ENCODE results near the gene RAB33A. TPM values are rescaled to one million over a fixed set of nuclear protein-coding genes. Genes with fewer than 3 reads are reported as not detected.

RAB33A gene
- total RNA-seq, 2 experiments from 2014 or later, result 0.68 to 0.92 TPM

DNA sequence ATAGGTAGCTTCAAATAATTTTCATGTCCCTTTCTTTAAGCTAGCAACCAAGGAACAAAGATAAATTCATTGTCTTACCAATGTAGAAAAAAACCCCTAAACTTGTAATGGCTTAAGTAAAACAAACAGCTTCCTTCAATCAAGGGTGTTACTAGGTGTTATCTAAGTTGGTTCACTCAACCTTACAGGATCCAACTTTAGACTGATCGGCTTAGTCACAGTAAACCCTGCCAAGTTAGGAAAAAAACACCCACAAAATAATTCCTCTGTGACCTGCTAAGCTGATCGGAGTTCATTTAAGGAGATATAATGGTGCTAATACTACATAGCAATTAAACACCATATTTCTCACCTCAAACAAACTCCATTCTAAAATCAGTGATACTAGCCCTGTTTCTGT is 16.2 kb upstream of the RAB33A start:
- no peak overlapping the region for H3K27ac ChIP-seq (ENCODE audit: low read depth, low read length, poor library complexity, severe bottlenecking)
- H3K4me1 ChIP-seq (ENCODE audit: insufficient read depth, low read length, poor library complexity, severe bottlenecking), result no peaks in the 10 kb centered on the region
- ChIA-PET CTCF (ENCODE audit: unreplicated experiment) (no interaction called here), POLR2A (interaction anchor here (0.7 to 1.7 kb wide), 2 partner anchors 10 to 94 kb away, joined by 3 to 5 read pairs; partner anchors contain the start of gene AIFM1)
- H3K36me3 ChIP-seq (ENCODE audit: insufficient read depth, low read length), result peaks cover 34% of the 10 kb centered on the region
- H3K4me2 ChIP-seq (ENCODE audit: low read length), result no peak overlapping the region
- no TSS peak for BruUV-seq (replicated peaks)
- peaks cover 15% of the 10 kb centered on the region; the same call in 1 of the 2 replicates for H3K79me2 ChIP-seq (ENCODE audit: insufficient read depth, low read depth, low read length)
- no peaks in the 10 kb centered on the region for H4K20me1 ChIP-seq (ENCODE audit: insufficient read depth, low read length)
- H3K9me3 ChIP-seq (ENCODE audit: low read length), result no peaks in the 10 kb centered on the region
- no peak for DNase-seq (ENCODE audit: low spot score)
- no peak overlapping the region for H3K4me3 ChIP-seq (ENCODE audit: low read depth, low read length, poor library complexity, severe bottlenecking)
- H3K9me2 ChIP-seq (ENCODE audit: insufficient read depth, low read length), result no peaks in the 10 kb centered on the region
- intact Hi-C loops (cut with micrococcal nuclease; ENCODE audit: unreplicated experiment), result no loop called here
- no peak overlapping the region for H2AFZ ChIP-seq (ENCODE audit: low read length)
- no peak for TF ChIP-seq EZH2phosphoT487 (IDR thresholded peaks at IDR 0.05; ENCODE audit: borderline replicate concordance, low read depth, low read length)
- TF ChIP-seq CTCF (conservative IDR thresholded peaks at IDR 0.05; ENCODE audit: low read length), result no peak

DNA sequence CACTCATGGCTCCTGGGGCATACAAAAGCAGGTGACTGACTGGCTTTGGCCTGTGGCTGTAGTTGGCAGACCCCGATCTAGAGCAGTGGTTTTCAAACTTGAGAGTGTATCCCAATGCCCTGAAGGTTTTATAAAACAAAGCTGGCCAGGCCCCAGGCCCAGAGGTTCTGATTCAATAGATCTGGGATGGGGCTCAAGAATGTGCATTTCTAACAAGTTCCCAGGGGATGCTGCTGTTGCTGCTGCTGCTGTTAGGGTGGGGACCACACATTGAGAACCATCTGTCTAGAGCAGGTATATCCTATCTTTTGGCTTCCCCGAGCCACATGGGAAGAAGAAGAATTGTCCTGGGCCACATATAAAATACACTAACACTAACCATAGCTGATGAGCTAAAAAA is 13.5 kb upstream of the RAB33A start:
- no peak overlapping the region for H3K4me3 ChIP-seq (ENCODE audit: low read depth, low read length, poor library complexity, severe bottlenecking)
- BruUV-seq (replicated peaks), result no TSS peak
- TF ChIP-seq CTCF (conservative IDR thresholded peaks at IDR 0.05; ENCODE audit: low read length) (no peak), EZH2phosphoT487 (IDR thresholded peaks at IDR 0.05; ENCODE audit: borderline replicate concordance, low read depth, low read length) (no peak)
- H4K20me1 ChIP-seq (ENCODE audit: insufficient read depth, low read length), result 0 out of 2 replicates have a peak, but pooled peaks cover 4% of the 10 kb centered on the region
- H3K27ac ChIP-seq (ENCODE audit: low read depth, low read length, poor library complexity, severe bottlenecking), result no peak overlapping the region
- intact Hi-C loops (cut with micrococcal nuclease; ENCODE audit: unreplicated experiment), result no loop called here
- H3K4me2 ChIP-seq (ENCODE audit: low read length), result no peak overlapping the region
- no peaks in the 10 kb centered on the region for H3K4me1 ChIP-seq (ENCODE audit: insufficient read depth, low read length, poor library complexity, severe bottlenecking)
- CTCF ChIA-PET (ENCODE audit: unreplicated experiment), result no interaction called here
- peaks cover 34% of the 10 kb centered on the region for H3K36me3 ChIP-seq (ENCODE audit: insufficient read depth, low read length)
- no peaks in the 10 kb centered on the region for H3K9me3 ChIP-seq (ENCODE audit: low read length)
- H2AFZ ChIP-seq (ENCODE audit: low read length), result no peak overlapping the region
- peaks cover 30% of the 10 kb centered on the region; the same call in 1 of the 2 replicates for H3K79me2 ChIP-seq (ENCODE audit: insufficient read depth, low read depth, low read length)
- no peak for DNase-seq (ENCODE audit: low spot score)
- H3K9me2 ChIP-seq (ENCODE audit: insufficient read depth, low read length), result no peaks in the 10 kb centered on the region
- POLR2A ChIA-PET, result interaction anchor here (0.7 to 0.8 kb wide), 3 partner anchors 10 to 123 kb away, joined by 3 to 5 read pairs (median 4); no protein-coding TSS in a partner anchor

DNA sequence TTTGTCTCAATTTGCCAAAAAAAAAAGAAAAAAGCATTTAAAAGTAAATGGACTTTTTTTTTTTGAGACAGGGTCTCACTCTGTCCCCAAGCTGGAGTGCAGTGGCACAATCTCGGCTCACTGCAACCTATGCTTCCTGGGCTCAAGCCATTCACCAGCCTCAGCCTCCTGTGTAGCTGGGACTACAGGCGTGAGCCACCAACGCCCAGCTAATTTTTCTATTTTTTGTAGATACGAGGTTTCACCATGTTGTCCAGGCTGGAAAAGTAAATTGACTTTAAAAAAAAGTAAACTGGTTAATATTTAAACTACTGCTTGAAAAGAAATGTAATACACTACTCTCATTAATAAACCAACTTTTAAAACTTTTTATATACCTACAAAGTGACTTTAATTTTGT is 12.0 kb upstream of the RAB33A start:
- Histone ChIP-seq H3K79me2 (ENCODE audit: insufficient read depth, low read depth, low read length) (peaks cover 39% of the 10 kb centered on the region), H3K4me1 (ENCODE audit: insufficient read depth, low read length, poor library complexity, severe bottlenecking) (peaks cover 9% of the 10 kb centered on the region), H3K9me2 (ENCODE audit: insufficient read depth, low read length) (no peaks in the 10 kb centered on the region), H3K4me3 (ENCODE audit: low read depth, low read length, poor library complexity, severe bottlenecking) (no peak overlapping the region), H4K20me1 (ENCODE audit: insufficient read depth, low read length) (peaks cover 4% of the 10 kb centered on the region; the same call in 1 of the 2 replicates), H3K27ac (ENCODE audit: low read depth, low read length, poor library complexity, severe bottlenecking) (no peak overlapping the region), H3K9me3 (ENCODE audit: low read length) (no peaks in the 10 kb centered on the region), H2AFZ (ENCODE audit: low read length) (no peak overlapping the region), H3K4me2 (ENCODE audit: low read length) (no peak overlapping the region), H3K36me3 (ENCODE audit: insufficient read depth, low read length) (peaks cover 25% of the 10 kb centered on the region)
- no peak for DNase-seq (ENCODE audit: low spot score)
- POLR2A ChIA-PET, result interaction anchor here (0.7 kb wide), 1 partner anchor 20 kb away, joined by 3 read pairs; no protein-coding TSS in a partner anchor
- intact Hi-C loops (cut with micrococcal nuclease; ENCODE audit: unreplicated experiment), result no loop called here
- CTCF ChIA-PET (ENCODE audit: unreplicated experiment), result no interaction called here
- no TSS peak for BruUV-seq (replicated peaks)
- TF ChIP-seq EZH2phosphoT487 (IDR thresholded peaks at IDR 0.05; ENCODE audit: borderline replicate concordance, low read depth, low read length) (no peak), CTCF (conservative IDR thresholded peaks at IDR 0.05; ENCODE audit: low read length) (no peak)

Measured in OCI-LY7 (cell line).